GM12891 (cell line): ENCODE data around the gene UFSP1.

Experiments used
- PAX5 ChIP-seq: IDR thresholded peaks from 2 replicates; pipeline ENCODE4 v1.6.1; 2011; ENCODE audit warnings: low read length, moderate library complexity, mild to moderate bottlenecking; ENCODE audit not compliant: insufficient read depth, severe bottlenecking
- POLR2A ChIP-seq: IDR thresholded peaks from 2 replicates; pipeline ENCODE4 v1.6.1; 2011; ENCODE audit warnings: low read depth, low read length, control low read depth
- POLR2AphosphoS5 ChIP-seq: IDR thresholded peaks from 2 replicates; pipeline ENCODE4 v1.6.1; 2011; ENCODE audit warnings: low read depth, low read length, control low read depth
- POU2F2 ChIP-seq: IDR thresholded peaks from 2 replicates; pipeline ENCODE4 v1.6.1; 2011; ENCODE audit warnings: low read depth, mild to moderate bottlenecking, control low read depth, low read length, moderate library complexity
- SPI1 ChIP-seq: IDR thresholded peaks from 2 replicates; pipeline ENCODE4 v1.6.1; 2011; ENCODE audit warnings: low read depth, low read length, control low read depth
- TAF1 ChIP-seq: IDR thresholded peaks from 2 replicates; pipeline ENCODE4 v1.6.1; 2011; ENCODE audit warnings: low read depth, low read length, control low read depth

DNA sequence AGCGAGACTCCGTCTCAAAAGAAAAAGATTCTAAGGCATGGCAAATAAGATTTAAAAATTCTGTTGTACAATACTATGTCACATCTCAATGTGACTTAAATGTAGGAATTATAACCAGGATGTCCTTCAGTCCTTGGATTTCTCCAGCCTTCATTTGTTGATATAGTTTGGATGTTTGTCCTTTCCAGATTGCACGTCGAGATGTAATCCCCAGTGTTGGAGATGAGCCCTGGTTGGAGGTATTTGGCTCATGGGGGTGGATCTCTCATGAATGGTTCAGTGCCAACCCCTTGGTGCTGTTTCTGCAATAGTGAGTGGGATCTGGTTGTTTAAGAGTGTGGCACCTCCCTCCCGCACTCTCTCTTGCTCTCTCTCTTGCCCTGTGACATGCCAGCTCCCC lies 19.0 kb upstream of the UFSP1 start:
- TF ChIP-seq POLR2A, result no peak
- no peak for TF ChIP-seq TAF1
- TF ChIP-seq SPI1, result no peak
- TF ChIP-seq POLR2AphosphoS5, result no peak
- no peak for TF ChIP-seq PAX5
- TF ChIP-seq POU2F2, result no peak
